Muscle of arm (tissue), 12 donors: ENCODE measurements around the gene QKI. TPM values are rescaled to one million over a fixed set of nuclear protein-coding genes. Genes with fewer than 3 reads are reported as not detected.
"Not testable (repeated sequence)": the region's sequence is repeated elsewhere in the genome, so short reads cannot be mapped to it uniquely, and the experiment has no call there.

Experiments
- DNase-seq: peaks from one replicate; pipeline ENCODE4 v3.0.0-alpha.2; 2013
- polyA plus RNA-seq, 12 donors: library from polyadenylated mRNA; unstranded; fragments of 120-200 nt; gene quantifications; one replicate each; pipeline ENCODE4 v1.2.1, GENCODE V29; 2013; ENCODE audit not compliant: insufficient read length in 12 of 12

QKI gene
- polyA plus RNA-seq, 12 donors, result 139 to 291 (median 250) TPM

DNA sequence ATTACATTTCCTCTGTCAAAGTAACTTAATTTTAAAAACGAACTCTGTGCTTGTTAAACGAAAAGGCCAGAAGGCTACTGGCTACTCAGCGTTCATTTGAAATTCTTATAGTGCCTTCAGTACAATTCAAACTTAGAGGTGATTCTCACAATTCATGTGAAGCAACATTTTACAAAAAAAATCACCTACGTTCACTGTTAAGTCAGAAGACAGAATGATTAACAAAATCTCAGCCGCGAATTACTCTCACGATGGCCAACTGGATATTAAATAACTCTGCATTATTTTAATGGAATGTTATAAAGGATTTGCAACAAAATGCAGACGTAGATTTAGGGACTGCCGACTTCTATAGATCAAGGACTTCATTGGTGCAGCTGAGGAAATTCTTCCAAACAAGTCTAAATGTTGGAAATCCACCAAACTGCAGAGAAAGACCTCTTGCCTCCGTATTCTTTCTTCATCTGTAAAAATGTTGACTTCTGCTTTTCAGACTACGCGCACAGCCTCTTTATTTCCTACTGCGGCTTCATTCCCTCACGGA lies 1.6 kb upstream of the QKI start:
- no peak for DNase-seq

DNA sequence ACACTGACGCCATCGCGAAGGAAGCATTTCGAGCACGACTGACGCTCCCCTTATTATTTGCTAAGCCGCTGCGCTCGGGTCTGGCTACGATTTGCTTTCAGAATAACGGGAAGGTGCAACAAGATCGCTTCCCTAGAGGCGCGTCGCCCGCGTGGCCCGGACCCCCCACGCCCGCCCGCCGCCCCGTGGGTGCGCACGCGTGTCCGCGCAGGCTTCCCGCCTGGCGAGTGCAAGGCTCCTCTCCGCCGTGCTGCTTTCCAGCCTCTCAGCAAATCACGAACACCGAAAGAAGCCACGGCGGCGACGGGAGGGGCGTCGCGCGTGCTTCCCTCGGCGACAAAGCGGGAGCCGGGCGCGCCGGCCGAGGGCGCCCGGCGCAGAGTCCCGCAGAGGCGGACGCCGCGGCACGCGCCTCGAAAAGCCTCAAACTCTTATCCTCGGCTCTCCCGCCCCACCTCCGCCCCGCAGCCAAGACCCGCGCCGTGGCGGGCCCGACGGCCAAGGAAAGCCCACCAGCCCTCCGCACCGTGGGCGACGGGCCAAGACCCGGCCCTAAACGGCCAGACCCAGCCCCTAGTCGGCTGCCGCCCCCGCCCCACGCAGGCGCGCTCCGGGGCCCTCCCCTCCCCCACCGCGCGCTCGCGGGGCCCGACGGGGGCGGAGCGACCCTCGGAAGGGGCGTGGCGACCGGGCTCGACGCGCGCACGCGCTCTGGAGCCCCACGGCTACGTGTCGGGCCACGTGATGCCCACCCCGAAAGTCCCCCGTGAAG lies 987 bp upstream of the QKI start:
- peak; percentile 94 for DNase-seq

DNA sequence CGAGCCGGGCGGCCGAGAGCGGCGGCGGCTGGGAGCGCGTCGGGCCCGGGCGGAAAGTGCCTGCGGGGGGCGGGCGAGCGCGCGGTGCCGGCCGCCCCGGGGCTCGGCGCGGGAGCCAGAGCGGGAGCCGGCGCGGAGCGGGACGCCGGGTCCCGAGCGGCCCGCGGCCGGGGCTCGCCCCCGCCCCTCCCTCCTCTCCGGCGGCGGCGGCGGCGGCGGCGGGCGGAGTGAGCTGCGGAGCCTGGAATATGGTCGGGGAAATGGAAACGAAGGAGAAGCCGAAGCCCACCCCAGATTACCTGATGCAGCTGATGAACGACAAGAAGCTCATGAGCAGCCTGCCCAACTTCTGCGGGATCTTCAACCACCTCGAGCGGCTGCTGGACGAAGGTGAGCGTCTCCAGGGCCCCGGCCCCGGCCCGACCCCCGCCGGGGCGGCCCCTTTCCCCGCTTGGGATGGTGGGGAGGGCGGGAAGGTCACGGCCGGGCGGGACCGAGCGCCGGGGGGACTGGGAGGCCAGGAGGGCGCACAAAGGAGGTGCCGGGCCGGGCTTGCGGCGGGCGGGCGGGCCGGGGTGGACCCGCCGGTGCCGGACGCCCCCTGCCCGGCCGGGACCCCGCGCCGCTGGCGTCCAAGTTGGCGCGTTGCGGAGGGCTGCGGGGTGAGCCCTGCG lies 565 bp downstream of the QKI start:
- DNase-seq, result no peak

DNA sequence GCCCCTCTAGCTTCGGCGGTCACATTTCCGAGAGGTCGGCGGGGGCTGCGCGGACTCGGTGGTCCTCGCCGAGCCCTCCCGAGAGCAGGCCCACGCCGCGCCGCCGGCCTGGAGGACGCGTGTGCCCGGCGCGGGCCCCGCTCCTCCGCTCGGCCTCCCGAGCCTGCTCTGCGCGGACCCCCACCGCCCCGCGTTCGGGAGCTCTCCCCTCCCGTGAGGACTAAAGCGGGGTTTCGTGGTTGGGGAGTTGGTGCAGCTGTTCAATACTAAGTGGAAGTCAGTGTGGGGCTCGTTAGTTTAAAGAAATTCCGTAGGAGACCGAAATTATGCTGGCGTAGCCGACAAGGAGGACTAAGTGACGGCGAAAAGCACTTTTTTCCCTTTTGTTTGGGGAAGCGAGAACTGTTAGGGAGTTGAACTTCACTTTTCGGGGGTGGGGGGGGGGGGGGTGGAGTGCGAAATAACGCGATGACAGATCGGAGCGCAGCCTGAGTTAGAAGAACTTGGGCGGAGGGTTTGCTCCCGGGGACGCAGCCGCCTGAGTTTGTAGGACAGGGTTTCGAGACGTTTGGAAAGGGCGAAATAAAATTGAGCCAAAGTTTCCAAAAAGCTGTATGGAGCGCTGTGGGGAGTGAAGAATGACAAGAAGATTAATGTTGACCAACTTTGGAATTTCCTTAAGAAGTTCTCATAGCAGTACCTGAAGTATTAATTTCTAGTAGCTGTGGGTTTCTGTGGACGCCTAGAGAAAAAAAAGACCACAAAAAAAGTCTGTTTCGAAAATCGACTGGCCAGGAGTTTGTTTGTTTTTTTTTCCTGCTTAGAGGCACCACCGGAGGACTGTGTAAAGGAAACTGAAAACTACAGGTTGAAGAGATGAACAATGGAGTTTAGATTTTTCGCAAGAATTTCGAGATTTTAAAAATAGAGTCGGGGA lies 1.4 kb downstream of the QKI start:
- peak; percentile 78 for DNase-seq

DNA sequence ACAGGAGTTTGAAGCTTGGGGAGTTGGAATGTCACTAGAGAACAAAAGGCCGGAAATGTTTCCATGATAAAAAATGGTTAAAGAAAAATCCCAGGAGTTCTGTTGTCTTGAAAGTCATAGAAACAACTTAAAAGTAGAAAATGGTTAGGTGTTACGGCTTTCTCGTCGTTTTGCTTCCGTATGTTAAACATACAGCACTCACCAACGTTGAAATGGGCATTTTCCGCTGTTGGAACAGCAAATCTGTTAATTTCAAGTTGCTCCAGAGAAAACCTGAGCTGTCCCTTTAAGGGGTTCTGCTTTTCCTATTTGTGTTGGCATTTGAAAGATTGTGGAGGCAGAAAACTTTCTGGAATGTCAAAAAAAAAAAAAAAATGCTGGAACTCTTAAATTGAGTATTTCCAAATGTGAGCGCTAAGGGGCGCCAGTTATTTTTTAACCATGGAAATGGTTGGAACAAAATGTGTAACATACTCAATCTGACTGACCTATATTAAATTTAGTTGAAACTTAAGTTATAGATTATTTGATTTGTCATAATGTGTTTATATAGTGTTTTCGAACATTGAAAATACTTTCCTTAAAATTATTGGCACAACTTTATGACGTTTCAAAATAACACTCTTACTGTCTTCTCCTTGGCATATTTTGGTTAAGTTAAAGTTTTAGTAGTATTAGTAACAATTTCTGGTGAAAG lies 2.2 kb downstream of the QKI start:
- peak; percentile 84 for DNase-seq

DNA sequence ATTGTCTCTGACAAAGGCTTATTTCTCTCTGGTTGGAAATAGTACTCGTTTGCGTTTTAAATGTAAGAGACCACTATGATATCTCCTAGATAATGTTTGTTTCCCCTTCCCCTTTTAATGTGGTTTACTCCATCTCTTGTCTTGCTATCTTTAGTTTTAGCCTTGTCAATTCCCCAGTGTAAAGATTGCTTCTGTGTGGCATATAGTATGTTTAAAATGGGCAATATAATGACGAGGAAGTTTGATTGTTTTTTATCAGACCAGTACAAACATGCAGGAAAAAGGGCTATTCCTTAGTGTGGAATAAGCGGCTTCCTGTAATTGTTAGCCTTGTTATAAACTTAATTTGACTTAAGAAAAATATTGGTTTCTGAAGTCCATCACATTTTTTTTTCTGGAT lies 3.1 kb downstream of the QKI start:
- no peak for DNase-seq

DNA sequence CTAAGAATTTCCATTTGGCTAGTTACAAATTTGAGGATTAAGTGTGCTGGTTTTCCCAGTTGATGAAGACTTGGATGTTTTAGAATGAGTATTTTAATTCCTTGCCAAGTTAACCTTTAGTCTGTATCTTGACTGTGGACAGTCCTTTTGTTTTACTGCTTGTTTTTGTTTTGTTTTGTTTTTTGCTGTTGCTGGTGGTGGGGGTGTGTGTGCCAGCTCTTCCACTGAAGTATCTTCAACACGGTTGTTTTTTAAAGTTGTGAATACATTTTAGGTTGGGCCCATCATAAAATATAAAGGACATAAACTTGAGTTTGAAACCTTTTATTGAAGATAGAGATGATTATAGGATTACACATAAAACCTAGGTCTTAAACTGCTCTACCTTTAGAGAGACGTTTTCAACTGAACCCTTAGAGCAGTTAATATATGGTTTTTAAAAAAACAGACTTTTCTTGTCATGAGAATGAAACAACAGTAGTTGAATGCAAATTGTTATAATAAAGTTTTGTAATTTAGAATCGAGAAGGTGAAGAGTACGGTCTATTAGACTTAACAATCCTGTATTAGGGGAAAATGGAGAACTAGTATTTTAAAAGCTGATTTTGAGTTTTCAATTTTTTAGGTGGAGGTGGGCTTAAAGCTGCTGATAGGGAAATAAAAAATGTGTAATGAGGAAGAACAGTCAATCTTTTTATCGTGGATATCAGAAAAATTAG lies 4.0 kb downstream of the QKI start:
- no peak for DNase-seq

DNA sequence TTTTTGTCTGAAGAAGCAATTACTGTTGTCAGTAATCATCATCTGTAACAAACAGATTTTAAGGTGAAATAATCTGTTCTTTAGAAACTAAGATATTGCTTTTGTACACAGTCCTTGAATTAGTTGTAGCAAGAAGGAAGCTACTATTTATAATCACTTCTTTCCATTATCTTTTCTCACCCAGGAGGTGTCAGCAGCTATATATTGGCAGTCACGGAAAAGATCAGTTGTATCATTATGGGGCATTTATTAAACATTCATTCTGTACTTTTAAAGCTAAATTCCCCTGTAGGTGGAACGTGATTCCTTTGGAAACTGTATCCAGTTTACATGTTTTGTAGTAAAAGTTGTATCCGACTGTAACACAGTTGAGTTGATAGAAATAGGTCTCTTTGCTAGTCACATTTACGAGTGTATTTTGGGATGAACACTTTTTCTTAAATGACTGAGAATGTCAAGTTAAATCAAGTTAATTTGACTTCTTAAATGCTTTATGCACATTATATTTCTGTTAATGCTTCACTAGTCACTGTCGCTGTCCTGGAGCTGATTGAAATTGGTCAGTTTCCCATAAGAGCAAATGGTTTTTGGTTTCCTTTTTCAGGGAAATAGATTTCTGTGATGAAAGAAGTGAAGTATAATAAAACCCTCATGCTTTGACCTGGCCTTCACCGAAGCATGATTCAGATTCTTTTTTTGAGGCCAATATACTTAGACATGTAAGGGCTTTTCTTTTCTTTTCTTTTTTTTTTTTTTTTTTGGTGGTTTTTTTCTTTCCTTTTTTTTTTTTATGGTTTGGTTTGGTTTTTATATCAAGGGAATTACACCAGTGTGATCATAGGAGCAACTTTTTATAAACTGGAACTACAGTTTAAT lies 5.1 kb downstream of the QKI start:
- no peak for DNase-seq

DNA sequence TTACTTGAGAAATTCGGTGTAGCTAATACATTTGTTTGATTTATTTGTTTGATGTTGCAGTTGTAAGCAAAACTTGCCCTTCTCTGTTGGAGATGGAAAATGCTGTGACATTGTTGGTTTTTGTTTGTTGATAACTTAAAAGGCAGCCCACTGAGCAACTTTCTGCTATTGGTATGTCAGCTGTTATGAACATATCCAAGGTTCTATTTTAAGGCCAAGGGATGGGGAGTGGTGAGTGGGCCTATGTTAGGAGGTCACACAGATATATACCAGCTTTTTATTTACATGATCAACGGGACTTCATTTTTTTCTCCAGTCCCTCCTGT lies 5.7 kb downstream of the QKI start:
- no peak for DNase-seq

DNA sequence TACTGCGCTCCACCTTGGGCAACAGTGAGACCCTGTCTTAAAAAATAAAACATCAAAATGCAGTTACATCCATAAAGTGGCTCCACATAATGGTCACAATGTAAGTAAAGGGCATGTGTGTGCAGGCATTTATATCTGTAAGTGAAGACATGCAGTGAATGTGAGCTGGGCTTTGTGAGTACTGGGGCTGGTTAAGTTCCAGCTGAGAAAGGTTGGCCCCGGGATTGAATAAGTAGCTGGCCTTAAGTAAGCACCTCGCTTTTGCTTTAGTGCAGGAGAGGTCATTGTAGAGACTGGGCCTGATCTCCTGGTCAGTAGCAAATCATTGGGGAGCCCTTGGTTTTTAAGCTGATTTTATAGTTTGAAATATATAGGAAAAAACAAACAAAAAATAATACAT lies 8.0 kb downstream of the QKI start:
- DNase-seq, result no peak

DNA sequence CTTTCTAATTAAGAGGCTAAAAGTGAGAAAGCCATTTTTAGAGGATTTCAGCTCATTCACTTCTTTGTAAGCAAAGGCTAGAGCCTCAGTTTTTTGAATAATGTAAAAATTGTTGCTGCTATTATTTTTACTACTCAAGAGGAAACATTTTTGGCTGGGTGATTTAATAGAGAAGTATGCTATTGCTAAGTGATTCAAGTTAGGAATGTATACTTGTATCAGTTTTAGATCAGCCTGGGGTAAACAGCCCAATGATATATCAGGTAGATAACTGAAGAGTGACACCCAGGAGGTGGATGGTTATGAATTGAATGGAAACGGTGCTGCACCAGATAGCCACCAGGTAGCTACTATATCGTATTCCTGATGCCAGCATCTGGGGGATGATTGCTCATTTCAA lies 9.2 kb downstream of the QKI start:
- DNase-seq, result no peak

DNA sequence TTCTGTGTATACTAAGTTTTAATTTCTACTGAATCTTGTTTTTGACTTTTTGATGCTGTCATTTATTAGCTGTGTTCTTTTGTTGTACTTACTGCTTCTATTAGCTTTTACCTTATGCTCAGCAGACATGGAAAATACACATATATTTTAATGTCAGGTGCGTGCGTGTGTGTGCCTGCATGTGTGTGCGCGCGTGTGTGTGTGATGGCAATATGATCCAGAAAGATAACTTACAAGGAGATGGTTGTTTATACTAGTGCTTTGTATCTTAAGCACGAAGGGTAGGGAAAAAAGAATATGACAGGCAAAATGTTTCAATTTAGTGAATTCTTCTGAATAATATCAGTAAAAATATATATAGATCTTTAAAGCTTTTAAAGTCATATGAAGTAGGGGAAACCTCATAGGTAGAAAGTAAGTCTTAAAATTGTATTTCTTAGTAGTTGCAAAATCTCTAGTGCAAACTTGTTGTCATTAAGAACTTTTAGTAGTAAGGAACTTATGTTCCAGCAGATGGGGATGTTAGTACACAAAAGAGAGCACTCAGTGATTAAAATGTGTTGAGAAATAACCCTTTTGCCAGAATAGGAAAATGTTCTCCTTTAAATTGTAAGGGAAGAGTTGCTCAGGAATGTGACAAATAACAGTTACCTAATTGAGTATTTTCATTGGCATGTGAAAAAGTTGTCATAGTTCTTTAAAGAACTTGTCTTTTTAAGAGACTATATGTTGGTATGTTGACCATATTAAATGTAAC lies 13.2 kb downstream of the QKI start:
- peak; percentile 54 for DNase-seq

DNA sequence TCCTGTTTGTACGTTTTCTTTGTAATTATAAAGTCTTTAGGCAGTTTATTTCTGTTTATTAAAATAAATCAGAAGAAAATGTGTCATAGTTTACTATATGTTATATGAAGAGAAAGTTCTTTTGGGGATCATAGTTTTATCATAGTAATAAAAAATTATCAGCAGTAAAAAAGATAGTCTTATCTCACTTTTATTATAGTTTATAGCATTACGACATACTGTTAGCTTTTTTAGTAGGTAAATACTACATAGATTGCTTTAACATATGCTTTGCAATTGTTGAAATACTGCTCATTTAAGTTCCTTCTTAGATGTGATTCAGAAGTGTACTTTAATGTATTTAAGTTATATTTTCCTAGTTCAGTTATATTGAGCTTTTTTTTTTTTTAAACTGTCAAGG lies 13.9 kb downstream of the QKI start:
- no peak for DNase-seq

DNA sequence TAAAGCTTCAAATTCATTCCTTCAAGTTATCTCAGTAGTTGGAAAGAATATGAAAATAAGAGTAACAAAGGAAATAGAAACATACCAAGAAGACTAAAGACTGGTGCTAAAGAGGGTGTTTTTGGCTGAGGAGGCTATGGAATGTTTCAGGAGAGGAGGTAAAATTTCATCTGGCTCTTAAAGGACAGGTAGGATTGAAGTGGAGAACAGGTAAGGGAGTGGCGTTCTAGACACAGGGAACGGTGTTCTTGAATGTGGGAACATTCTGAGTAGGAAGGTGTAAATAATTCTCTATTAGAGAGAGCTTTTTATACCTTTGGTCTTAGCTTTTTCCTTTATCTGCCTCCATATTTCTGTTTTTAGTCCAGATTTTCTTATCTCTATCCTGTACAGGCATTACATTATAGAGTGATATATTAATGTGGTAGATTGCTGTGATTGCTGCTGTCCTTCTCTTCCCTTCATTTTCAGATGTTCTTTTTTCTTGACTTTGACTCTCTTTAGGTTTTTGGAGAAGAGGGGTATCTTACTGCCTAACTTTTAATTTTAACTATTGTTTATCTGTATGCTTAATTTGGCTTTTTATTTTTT lies 15.4 kb downstream of the QKI start:
- no peak for DNase-seq

DNA sequence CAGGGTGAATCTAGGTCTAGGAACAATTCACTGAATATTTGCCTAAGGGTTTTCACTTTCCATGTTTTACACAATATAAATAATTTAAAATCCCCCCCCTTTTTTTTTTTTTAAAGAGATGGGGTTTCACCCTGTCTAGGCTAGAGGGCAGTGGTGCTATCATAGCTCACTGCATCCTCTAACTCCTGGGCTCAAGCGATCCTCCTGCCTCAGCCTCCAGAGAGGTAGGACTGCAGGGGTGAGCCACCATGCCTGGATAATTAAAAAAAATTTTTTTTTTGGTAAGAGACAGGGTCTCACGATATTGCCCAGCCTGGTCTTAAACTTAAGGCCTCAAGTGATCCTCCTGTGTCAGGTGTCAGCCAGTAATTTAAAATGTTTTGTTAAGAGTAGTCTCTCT lies 17.8 kb downstream of the QKI start:
- no peak for DNase-seq

DNA sequence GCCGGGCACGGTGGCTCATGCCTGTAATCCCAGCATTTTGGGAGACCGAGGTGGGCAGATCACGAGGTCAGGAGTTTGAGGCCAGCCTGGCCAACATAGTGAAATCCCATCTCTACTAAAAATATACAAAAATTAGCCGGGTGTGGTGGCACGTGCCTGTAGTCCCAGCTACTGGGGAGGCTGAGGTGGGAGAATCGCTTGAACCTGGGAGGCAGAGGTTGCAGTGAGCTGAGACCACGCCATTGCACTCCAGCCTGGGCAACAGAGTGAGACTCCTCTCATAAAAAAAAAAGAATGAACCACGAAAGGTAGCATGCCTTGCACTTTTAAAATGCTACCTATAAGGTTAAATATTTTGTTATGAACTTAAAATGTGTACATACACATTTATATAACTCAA lies 19.0 kb downstream of the QKI start:
- not testable (repeated sequence) for DNase-seq

DNA sequence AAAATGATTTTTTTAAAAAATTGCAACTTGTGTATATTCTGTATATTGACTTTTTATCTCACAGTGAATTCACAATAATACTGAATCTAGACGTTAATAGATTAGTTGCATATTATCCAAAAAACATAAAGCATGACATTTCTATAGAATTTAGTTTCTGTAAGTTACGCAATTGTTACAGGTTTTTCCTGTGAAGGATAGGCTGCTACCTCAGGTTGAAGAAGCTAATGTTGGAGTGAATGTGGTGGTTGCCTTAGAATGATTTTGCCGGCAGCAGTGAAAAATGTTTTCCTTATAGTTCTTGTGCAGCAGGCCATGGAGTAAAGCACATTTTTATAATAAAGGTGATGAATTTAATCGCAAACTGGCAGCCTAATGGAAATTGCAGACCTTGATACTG lies 20.5 kb downstream of the QKI start:
- no peak for DNase-seq

DNA sequence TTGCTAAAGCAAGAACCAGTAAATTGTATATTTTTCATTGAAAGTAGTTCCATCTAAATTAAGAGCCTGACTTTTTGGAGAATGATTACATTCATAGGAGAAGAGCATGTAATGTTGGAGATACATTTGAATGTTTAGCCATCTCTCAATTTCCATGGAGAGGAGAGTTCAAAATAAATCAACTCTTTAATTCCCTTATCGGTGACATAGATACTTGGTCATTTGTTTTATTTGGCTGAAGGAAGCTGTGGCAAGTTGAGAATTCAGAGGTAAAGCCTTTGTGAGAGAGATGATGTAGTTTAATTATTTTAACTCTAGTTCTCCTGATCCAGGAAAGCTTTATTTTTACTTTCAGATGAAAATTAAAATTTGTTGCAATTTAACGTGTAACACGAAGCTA lies 22.3 kb downstream of the QKI start:
- DNase-seq, result no peak

DNA sequence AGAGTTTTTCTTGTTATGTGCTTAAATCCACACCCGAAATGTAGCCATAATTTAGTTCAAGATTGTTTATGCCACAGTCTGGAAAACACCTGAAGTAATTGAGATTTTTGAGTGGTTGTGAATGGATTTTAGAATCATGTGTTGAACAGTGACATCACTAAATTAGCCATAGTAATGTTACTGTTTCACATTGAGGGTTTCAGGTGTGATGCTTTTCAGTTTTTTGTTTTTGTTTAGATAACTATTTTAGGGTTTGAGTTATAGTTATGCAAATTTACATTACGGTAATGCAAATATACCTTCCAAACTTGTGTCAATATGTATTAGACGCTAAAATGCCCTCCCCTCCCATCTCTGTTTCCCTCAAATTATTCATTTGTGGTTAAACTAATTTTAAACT lies 22.9 kb downstream of the QKI start:
- DNase-seq, result no peak
